Muscle layer of colon (tissue), 2 donors: ENCODE results near the gene IL22.

ENCODE experiments used
- H3K27ac ChIP-seq: one replicate; pipeline ENCODE4 v1.7.0; 2013; ENCODE audit warnings: low read depth, mild to moderate bottlenecking, low read length, moderate library complexity
- H3K27me3 ChIP-seq, 2 donors: one replicate each; pipeline ENCODE4 v1.7.0; 2013; ENCODE audit warnings: low read length in 2 of 2, mild to moderate bottlenecking in 2 of 2; ENCODE audit not compliant: insufficient read depth in 2 of 2, control insufficient read depth in 1 of 2
- H3K36me3 ChIP-seq: one replicate; pipeline ENCODE4 v1.7.0; 2013; ENCODE audit warnings: mild to moderate bottlenecking, low read length; ENCODE audit not compliant: insufficient read depth
- H3K4me1 ChIP-seq: one replicate; pipeline ENCODE4 v1.7.0; 2013; ENCODE audit warnings: mild to moderate bottlenecking, low read length; ENCODE audit not compliant: insufficient read depth
- H3K4me3 ChIP-seq, 2 donors: one replicate each; pipeline ENCODE4 v1.7.0; 2013; ENCODE audit warnings: low read length in 2 of 2, low read depth in 1 of 2, mild to moderate bottlenecking in 1 of 2, moderate library complexity in 1 of 2
- H3K9ac ChIP-seq: one replicate; pipeline ENCODE4 v1.7.0; 2013; ENCODE audit warnings: low read length
- H3K9me3 ChIP-seq: one replicate; pipeline ENCODE4 v1.7.0; 2013; ENCODE audit warnings: mild to moderate bottlenecking, low read length
- donor health status: abdominal sarcoma.
- donor health status: Adenocarcinoma of cecum.

The IL22 gene

GRCh38 chr12:68253504-68253903 is at the start of gene IL22:
Gene IL22 (minus strand): TSS chr12:68253604. CDS start chr12:68253448, 156 bp downstream.
- H3K4me1 ChIP-seq = no peaks in the 10 kb centered on the region
- no peaks in the 10 kb centered on the region for H3K9me3 ChIP-seq
- H3K4me3 ChIP-seq = no peak within 1 kb of the TSS
- no peak within 1 kb of the TSS for H3K9ac ChIP-seq
- no peaks in the 10 kb centered on the region for H3K27me3 ChIP-seq
- H3K36me3 ChIP-seq = no peaks in the 10 kb centered on the region
- no peak within 1 kb of the TSS for H3K27ac ChIP-seq

GRCh38 chr12:68297929-68298328 is 44.5 kb upstream of the IL22 start:
- Histone ChIP-seq H3K27ac (no peak overlapping the region), H3K27me3 (no peaks in the 10 kb centered on the region), H3K9ac (no peak overlapping the region), H3K4me1 (peaks cover 9% of the 10 kb centered on the region), H3K9me3 (no peaks in the 10 kb centered on the region), H3K36me3 (peaks cover 3% of the 10 kb centered on the region), H3K4me3 (no peak overlapping the region)

- H3K9ac ChIP-seq = no peak overlapping the region
These were observed 40.8 kb upstream of the IL22 start for GRCh38 chr12:68294251-68294650.

GRCh38 chr12:68293347-68293746 is 39.9 kb upstream of the IL22 start:
- Histone ChIP-seq H3K36me3 (peaks cover 3% of the 10 kb centered on the region), H3K27me3 (no peaks in the 10 kb centered on the region), H3K27ac (no peak overlapping the region), H3K4me3 (no peak overlapping the region), H3K9me3 (no peaks in the 10 kb centered on the region), H3K4me1 (peaks cover 9% of the 10 kb centered on the region), H3K9ac (no peak overlapping the region)

More at GRCh38 chr12:68294251-68294650, 40.8 kb upstream of the IL22 start:
- H3K27ac ChIP-seq = no peak overlapping the region
- no peak overlapping the region for H3K4me3 ChIP-seq
- peaks cover 3% of the 10 kb centered on the region for H3K36me3 ChIP-seq
- H3K9me3 ChIP-seq = no peaks in the 10 kb centered on the region
- H3K27me3 ChIP-seq = no peaks in the 10 kb centered on the region
- H3K4me1 ChIP-seq = peaks cover 9% of the 10 kb centered on the region

GRCh38 chr12:68292151-68292943 is 38.9 kb upstream of the IL22 start:
- peaks cover 3% of the 10 kb centered on the region for H3K36me3 ChIP-seq
- no peak overlapping the region for H3K27ac ChIP-seq
- H3K4me3 ChIP-seq = no peak overlapping the region
- peaks cover 4% of the 10 kb centered on the region for H3K4me1 ChIP-seq
- H3K9me3 ChIP-seq = no peaks in the 10 kb centered on the region
- H3K9ac ChIP-seq = no peak overlapping the region
- H3K27me3 ChIP-seq = no peaks in the 10 kb centered on the region

- peaks cover 4% of the 10 kb centered on the region for H3K4me1 ChIP-seq
- H3K9me3 ChIP-seq = no peaks in the 10 kb centered on the region
- no peak overlapping the region for H3K9ac ChIP-seq
- no peak overlapping the region for H3K27ac ChIP-seq
- no peaks in the 10 kb centered on the region for H3K27me3 ChIP-seq
- no peak overlapping the region for H3K4me3 ChIP-seq
- peaks cover 1% of the 10 kb centered on the region for H3K36me3 ChIP-seq
These were observed 38.1 kb upstream of the IL22 start for GRCh38 chr12:68291396-68292036.

- peaks cover 4% of the 10 kb centered on the region for H3K4me1 ChIP-seq
- H3K27ac ChIP-seq = no peak overlapping the region
- no peaks in the 10 kb centered on the region for H3K9me3 ChIP-seq
- no peak overlapping the region for H3K9ac ChIP-seq
- H3K27me3 ChIP-seq = no peaks in the 10 kb centered on the region
- H3K36me3 ChIP-seq = no peaks in the 10 kb centered on the region
- H3K4me3 ChIP-seq = no peak overlapping the region
These were observed 36.7 kb upstream of the IL22 start for GRCh38 chr12:68290126-68290525.

GRCh38 chr12:68287106-68287505 is 33.7 kb upstream of the IL22 start:
- H3K27me3 ChIP-seq = no peaks in the 10 kb centered on the region
- H3K36me3 ChIP-seq = no peaks in the 10 kb centered on the region

GRCh38 chr12:68286396-68286795 is 33.0 kb upstream of the IL22 start:
- Histone ChIP-seq H3K4me1 (no peaks in the 10 kb centered on the region), H3K36me3 (no peaks in the 10 kb centered on the region), H3K27me3 (no peaks in the 10 kb centered on the region), H3K9ac (no peak overlapping the region), H3K27ac (no peak overlapping the region), H3K4me3 (no peak overlapping the region), H3K9me3 (no peaks in the 10 kb centered on the region)

More at GRCh38 chr12:68287106-68287505, 33.7 kb upstream of the IL22 start:
- Histone ChIP-seq H3K4me3 (no peak overlapping the region), H3K9ac (no peak overlapping the region), H3K9me3 (no peaks in the 10 kb centered on the region), H3K27ac (no peak overlapping the region), H3K4me1 (no peaks in the 10 kb centered on the region)

- no peaks in the 10 kb centered on the region for H3K27me3 ChIP-seq
- no peaks in the 10 kb centered on the region for H3K36me3 ChIP-seq
- no peak overlapping the region for H3K9ac ChIP-seq
- H3K27ac ChIP-seq = no peak overlapping the region
- H3K9me3 ChIP-seq = no peaks in the 10 kb centered on the region
- no peaks in the 10 kb centered on the region for H3K4me1 ChIP-seq
- no peak overlapping the region for H3K4me3 ChIP-seq
These were observed 32.1 kb upstream of the IL22 start for GRCh38 chr12:68285541-68285940.

- Histone ChIP-seq H3K27ac (no peak overlapping the region), H3K9me3 (no peaks in the 10 kb centered on the region), H3K4me1 (no peaks in the 10 kb centered on the region), H3K9ac (no peak overlapping the region), H3K4me3 (no peak overlapping the region), H3K27me3 (no peaks in the 10 kb centered on the region), H3K36me3 (no peaks in the 10 kb centered on the region)
These were observed 28.1 kb upstream of the IL22 start for GRCh38 chr12:68281322-68282077.
